GM06990 (cell line): ENCODE results near the gene CACNA1C.

Experiments used
- DNase-seq: peaks from one replicate; pipeline ENCODE4 v3.0.0-alpha.2; 2011; ENCODE audit not compliant: insufficient read length; ENCODE audit errors: extremely low read depth
- H3K27me3 ChIP-seq: replicated peaks from 2 replicates; pipeline ENCODE4 v1.6.0; 2011; ENCODE audit warnings: low read length; ENCODE audit not compliant: control insufficient read depth, insufficient read depth
- H3K36me3 ChIP-seq: 2 replicates; pipeline ENCODE4 v1.5.1; 2011; ENCODE audit warnings: low read length; ENCODE audit not compliant: control insufficient read depth, insufficient read depth
- H3K4me3 ChIP-seq: replicated peaks from 2 replicates; pipeline ENCODE4 v1.5.1; 2011; ENCODE audit warnings: low read depth, mild to moderate bottlenecking, control low read depth, low read length
- TF ChIP-seq, protein P1 (sequence below): IDR thresholded peaks from 2 replicates; pipeline ENCODE4 v1.5.1; 2011; ENCODE audit warnings: low read length, control low read depth, mild to moderate bottlenecking, inconsistent platforms; ENCODE audit not compliant: insufficient read depth, poor library complexity, severe bottlenecking

Gene CACNA1C

DNA sequence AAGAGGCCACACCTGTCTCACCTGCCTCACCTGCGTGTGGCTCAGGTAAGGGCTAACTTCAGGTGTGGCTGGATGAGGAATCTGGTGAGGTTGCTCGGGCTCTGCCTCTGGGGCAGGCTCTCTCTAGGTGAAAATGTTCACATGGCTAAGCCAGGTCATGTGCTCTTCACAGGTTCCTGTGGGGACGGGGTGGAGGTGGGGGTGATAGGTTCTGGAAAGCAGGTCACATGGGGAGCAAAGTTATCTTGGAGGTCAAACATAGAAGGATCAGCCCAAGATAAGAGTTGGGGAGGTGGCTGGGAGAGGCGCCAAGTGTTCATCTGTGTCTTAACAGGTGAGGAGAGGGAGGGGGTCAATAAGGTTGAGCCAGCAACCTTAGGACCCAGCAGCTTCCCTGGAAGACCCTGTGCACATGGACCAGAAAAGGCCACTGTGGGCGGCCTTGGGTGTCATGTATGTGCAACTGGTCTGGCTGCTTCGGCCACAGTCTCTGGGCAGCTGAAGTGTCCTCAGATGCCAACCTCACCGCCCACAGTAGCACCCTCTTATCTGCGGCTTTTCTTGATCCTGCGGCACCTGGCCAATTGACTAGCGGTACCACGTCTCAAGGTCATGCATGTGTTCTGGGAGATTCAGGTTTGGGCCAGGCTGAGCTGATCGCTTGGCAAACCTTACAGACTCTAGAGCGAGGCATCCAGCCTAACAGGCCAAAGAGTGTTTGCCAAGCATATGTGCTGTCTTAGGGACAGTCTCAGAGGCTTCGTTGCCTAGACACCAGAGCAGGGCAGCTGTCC, 60.5 kb downstream of the CACNA1C start:
- TF ChIP-seq, protein P1, sequence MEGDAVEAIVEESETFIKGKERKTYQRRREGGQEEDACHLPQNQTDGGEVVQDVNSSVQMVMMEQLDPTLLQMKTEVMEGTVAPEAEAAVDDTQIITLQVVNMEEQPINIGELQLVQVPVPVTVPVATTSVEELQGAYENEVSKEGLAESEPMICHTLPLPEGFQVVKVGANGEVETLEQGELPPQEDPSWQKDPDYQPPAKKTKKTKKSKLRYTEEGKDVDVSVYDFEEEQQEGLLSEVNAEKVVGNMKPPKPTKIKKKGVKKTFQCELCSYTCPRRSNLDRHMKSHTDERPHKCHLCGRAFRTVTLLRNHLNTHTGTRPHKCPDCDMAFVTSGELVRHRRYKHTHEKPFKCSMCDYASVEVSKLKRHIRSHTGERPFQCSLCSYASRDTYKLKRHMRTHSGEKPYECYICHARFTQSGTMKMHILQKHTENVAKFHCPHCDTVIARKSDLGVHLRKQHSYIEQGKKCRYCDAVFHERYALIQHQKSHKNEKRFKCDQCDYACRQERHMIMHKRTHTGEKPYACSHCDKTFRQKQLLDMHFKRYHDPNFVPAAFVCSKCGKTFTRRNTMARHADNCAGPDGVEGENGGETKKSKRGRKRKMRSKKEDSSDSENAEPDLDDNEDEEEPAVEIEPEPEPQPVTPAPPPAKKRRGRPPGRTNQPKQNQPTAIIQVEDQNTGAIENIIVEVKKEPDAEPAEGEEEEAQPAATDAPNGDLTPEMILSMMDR = no peak

DNA sequence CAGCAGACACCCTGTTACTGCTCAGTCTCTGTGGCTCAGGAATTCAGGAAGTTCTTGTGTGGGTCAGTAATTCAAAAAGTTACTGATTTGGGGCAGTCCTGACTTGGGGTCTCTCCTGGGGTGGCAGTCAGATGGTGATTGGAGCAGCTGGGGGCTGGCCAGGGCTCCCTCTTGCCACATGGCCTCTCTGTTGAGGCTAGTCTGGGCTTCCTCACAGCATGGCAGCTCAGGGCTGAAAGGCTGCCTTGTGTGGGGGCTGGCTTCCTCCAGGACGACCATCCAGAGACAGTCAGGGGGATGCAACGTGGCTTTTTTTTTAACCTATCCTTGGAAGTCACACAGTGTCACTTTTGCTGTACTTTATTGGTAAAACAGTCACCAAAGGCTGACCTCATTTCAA, 61.3 kb downstream of the CACNA1C start:
- DNase-seq = no peak
- H3K36me3 ChIP-seq = no peaks in the 10 kb centered on the region
- H3K27me3 ChIP-seq = no peaks in the 10 kb centered on the region; the same call in none of the 2 replicates
- H3K4me3 ChIP-seq = no peak overlapping the region
- TF ChIP-seq, protein P1 = no peak

More for the DNA sequence above, 60.5 kb downstream of the CACNA1C start:
- Histone ChIP-seq H3K4me3 (no peak overlapping the region), H3K36me3 (no peaks in the 10 kb centered on the region), H3K27me3 (no peaks in the 10 kb centered on the region; the same call in none of the 2 replicates)
- no peak for DNase-seq

DNA sequence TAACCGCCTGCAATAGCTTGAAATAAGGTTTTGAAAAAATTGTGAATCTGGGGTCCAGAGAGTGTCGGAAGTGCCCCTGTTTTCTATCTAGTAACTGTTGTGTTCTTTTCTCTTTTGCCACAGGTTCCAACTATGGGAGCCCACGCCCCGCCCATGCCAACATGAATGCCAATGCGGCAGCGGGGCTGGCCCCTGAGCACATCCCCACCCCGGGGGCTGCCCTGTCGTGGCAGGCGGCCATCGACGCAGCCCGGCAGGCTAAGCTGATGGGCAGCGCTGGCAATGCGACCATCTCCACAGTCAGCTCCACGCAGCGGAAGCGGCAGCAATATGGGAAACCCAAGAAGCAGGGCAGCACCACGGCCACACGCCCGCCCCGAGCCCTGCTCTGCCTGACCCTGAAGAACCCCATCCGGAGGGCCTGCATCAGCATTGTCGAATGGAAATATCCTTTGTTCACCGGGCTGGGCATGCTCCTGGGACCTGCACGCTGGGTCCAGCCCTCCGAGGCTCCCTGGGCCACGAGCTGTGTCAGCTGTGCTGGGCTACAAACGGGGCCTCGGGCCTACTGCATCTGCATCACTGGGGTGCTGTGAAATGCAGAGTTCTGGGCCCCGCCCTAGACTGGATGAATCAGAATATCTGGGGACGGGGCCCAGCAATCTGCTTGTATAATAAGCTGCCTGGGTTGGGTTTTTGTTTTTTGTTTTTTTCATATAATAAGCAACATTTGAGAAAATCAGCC, 62.5 kb downstream of the CACNA1C start:
- TF ChIP-seq, protein P1 = no peak
- Histone ChIP-seq H3K4me3 (no peak overlapping the region), H3K27me3 (peaks cover 3% of the 10 kb centered on the region), H3K36me3 (no peaks in the 10 kb centered on the region)
- no peak for DNase-seq

GRCh38 chr12:2117541-2117940, 64.8 kb downstream of the CACNA1C start:
- no peak for DNase-seq
- H3K4me3 ChIP-seq = no peak overlapping the region
- peaks cover 3% of the 10 kb centered on the region for H3K27me3 ChIP-seq
- TF ChIP-seq, protein P1 = no peak
- H3K36me3 ChIP-seq = no peaks in the 10 kb centered on the region

- no peak overlapping the region for H3K4me3 ChIP-seq
- TF ChIP-seq, protein P1 = peak; percentile 17
- DNase-seq = no peak
- H3K36me3 ChIP-seq = no peaks in the 10 kb centered on the region
- peaks cover 3% of the 10 kb centered on the region for H3K27me3 ChIP-seq
These were observed 65.3 kb downstream of the CACNA1C start for GRCh38 chr12:2118061-2118460.
